GM10266 (cell line): ENCODE data around the gene PRPF31.

ENCODE experiments used
- DNase-seq: peaks from one replicate; pipeline ENCODE4 v3.0.0; 2012; ENCODE audit errors: extremely low spot score
- TF ChIP-seq, protein P1 (sequence below): IDR thresholded peaks from 2 replicates; pipeline ENCODE4 v1.5.1; 2012; ENCODE audit warnings: mild to moderate bottlenecking, low read depth; ENCODE audit not compliant: control insufficient read depth, insufficient read depth; ENCODE audit errors: missing control alignments

Gene PRPF31

DNA sequence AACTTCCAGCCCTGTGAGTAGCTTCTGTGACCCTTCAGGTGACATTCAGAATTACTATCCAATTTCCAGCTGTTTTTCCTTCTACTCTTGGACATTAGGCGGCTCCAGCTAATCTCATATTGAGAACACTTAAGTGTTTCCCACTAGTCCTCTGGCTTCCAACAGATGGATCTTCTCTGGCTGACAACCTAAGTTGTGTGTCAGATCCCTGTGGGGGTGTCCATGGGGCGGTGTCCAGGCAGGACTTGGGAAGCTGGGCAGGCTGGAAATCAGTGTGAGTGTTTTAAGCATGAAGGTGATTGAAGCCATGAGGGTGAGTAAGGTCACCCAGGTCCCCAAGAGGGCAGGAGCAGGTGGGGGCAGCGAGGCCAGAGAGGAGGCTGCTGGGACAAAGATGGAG lies 32.1 kb downstream of the PRPF31 start:
- DNase-seq, result no peak
- TF ChIP-seq, protein P1, sequence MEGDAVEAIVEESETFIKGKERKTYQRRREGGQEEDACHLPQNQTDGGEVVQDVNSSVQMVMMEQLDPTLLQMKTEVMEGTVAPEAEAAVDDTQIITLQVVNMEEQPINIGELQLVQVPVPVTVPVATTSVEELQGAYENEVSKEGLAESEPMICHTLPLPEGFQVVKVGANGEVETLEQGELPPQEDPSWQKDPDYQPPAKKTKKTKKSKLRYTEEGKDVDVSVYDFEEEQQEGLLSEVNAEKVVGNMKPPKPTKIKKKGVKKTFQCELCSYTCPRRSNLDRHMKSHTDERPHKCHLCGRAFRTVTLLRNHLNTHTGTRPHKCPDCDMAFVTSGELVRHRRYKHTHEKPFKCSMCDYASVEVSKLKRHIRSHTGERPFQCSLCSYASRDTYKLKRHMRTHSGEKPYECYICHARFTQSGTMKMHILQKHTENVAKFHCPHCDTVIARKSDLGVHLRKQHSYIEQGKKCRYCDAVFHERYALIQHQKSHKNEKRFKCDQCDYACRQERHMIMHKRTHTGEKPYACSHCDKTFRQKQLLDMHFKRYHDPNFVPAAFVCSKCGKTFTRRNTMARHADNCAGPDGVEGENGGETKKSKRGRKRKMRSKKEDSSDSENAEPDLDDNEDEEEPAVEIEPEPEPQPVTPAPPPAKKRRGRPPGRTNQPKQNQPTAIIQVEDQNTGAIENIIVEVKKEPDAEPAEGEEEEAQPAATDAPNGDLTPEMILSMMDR, result no peak

DNA sequence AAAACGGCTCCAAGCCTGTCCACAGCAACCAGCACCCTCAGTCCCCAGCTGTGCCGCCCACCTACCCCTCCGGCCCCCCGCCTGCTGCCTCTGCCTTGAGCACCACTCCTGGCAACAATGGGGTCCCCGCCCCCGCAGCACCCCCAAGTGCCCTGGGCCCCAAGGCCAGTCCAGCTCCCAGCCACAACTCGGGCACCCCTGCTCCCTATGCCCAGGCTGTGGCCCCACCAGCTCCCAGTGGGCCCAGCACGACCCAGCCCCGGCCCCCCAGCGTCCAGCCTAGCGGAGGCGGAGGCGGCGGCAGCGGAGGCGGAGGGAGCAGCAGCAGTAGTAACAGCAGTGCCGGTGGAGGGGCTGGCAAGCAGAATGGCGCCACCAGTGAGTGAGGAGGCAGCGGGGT lies 32.6 kb downstream of the PRPF31 start:
- DNase-seq, result no peak
- TF ChIP-seq, protein P1, result no peak

DNA sequence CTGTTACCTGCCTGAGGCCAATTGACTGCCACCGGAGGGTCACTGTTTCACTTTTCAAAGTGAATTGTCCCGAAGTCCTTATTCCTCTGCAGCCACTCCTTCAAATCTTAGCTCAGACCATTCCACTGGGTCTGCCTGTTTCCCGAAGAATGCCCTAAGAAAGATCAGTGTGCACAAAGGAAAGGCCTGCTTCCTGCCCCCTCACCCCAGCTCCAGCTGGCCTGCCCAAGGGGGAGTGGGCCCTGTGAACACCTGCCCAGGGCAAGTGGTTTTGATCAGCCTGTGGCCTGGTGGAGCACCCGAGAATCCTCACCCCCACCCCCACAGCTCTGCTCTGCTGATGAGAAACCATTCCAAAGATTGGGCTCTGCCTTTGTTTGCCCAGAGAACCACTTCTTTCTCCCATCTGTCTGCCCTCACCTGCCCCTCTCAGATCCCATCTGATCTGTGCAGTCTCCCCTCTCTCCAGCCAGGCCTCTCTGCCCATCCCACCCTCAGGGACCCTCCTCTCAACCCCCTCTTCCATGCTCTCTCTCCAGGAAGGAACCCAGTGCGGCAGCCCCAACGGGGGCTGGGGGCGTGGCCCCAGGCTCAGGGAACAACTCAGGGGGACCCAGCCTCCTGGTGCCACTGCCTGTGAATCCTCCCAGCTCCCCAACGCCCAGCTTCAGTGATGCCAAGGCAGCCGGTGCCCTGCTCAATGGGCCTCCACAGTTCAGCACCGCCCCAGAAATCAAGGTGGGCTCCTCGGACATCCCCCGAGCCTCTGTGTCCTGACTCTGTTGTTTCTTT lies 33.7 kb downstream of the PRPF31 start:
- TF ChIP-seq, protein P1, result no peak
- DNase-seq, result no peak

DNA sequence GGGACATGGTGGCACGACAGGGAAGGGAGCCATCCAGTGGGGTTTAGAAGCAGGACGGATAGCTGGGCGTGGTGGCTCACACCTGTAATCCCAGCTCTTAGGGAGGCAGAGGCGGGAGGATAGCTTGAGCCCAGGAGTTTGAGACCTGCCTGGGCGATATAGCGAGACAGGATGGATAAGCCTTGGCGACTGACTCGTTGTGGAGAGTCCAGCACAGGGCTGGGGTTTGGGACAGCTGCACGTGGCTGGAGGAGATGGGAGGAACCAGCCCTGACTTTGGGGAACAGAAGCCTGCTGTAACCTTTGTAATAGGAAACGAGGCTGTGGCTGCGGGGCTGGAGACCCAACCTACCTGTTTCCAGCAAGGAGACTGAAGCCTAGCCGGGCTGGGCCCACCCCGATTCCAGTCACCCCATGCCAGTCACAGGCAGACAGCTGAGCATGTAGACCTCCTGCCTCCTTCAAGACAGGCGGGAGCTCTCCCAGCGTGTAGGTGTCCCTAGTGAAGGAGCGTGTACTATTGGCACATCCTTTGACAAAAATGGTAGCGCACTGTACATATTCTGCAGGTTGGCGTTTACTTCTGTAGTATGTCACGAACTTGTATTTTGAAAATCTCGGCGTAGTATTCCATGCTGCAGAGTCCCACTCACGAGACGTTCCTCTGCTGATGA lies 35.9 kb downstream of the PRPF31 start:
- no peak for DNase-seq
- TF ChIP-seq, protein P1, result no peak

DNA sequence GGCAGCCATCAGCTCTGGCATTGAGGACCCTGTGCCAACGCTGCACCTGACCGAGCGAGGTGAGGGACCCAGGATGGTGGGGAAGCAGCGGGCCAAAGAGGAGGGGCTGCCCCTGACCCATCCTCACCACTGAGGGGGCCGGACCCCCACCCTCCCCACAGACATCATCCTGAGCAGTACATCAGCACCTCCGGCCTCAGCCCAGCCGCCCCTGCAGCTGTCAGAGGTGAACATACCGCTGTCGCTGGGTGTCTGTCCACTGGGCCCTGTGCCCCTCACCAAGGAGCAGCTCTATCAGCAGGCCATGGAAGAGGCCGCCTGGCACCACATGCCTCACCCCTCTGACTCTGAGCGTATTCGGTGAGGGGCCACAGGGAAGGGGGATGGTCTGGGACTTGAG lies 36.7 kb downstream of the PRPF31 start:
- TF ChIP-seq, protein P1, result no peak
- DNase-seq, result no peak

DNA sequence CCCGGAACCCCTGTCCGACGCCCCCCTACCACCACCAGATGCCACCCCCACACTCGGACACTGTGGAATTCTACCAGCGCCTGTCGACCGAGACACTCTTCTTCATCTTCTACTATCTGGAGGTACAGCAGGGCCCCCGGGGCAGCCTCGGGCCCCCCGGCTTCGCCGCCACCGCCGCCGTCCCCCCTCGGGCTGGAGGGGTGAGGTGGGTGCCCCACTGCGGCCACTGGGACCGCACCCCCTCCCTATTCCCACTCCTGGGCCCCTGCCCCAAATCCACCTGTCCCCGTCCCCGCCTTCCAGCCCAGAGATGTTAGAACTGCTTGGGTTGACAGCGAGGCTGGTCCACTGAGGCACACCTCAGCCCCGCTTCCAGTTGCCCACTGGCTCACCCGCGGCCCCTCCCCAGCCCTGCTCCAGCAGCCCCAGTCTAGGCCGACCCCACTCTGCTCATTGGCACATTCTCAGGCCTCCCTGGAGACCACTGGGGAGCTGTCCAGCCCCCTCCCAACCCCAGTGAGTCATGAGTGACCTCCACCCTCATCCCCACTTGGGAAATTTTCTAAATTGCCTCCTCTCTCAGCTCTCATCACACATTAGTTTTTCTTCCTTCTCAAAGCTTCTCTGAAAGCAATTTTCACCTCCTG lies 37.4 kb downstream of the PRPF31 start:
- TF ChIP-seq, protein P1, result no peak
- DNase-seq, result no peak

DNA sequence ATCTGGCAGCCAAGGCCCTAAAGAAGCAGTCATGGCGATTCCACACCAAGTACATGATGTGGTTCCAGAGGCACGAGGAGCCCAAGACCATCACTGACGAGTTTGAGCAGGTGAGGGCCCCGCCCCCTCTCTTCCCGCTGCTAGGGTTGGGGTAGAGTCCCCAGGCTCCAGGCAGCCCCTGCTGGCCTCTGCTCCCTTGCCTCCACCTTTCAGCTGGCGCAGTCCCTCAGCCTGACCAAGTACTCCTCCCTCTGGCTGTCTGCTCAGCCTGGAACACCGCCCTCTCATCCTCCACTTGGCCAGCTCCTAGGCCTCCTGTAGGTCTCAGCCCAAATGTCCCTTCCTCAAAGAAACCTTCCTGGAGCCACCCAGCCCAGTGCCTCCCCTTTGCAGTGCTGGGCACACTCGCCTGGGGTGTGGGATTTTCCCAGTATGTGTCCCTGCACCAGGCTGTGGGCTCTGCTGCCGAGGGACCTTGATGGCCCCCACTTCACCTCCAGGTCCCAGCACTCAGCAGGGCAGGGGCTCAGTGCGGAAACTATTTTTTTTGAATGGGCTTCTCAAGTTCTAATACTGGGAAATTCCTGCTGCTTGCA lies 38.3 kb downstream of the PRPF31 start:
- DNase-seq, result no peak
- TF ChIP-seq, protein P1, result no peak
